Stomach (tissue), 4 donors: ENCODE results near the gene NKAIN4.

Source experiments
- CTCF ChIP-seq, 7 experiments: fragments of 450-650 bp in 4 of 7; fragments of 200-600 bp in 3 of 7; sonication (generic) in 3 of 7; IDR thresholded peaks; one replicate each; pipeline ENCODE4 v1.5.1; 2016 to 2019; ENCODE audit warnings: antibody characterized with exemption in 7 of 7, control low read depth in 2 of 7, mild to moderate bottlenecking in 1 of 7
- EP300 ChIP-seq: sonication (generic); formaldehyde crosslinking; IDR thresholded peaks from one replicate; pipeline ENCODE4 v1.6.1; 2017; ENCODE audit warnings: antibody characterized with exemption
- POLR2AphosphoS5 ChIP-seq, 3 donors: sonication (generic); formaldehyde crosslinking; IDR thresholded peaks; one replicate each; pipeline ENCODE4 v1.6.1; 2016; ENCODE audit warnings: antibody characterized with exemption in 3 of 3

- TF ChIP-seq CTCF (IDR thresholded peaks at IDR 0.05) = no peak
- TF ChIP-seq POLR2AphosphoS5 (IDR thresholded peaks at IDR 0.05) = peak; percentile 55 to 93 (median 71)
- no peak for TF ChIP-seq EP300
Measured at GRCh38 chr20:63272105-63273058, 18.1 kb upstream of the NKAIN4 start, which contains the start of gene ARFGAP1.
